Spleen (tissue), 7 donors: ENCODE measurements around the gene PCDHGC3.

ENCODE experiments used
- CTCF ChIP-seq, 11 experiments: fragments of 200-600 bp in 7 of 11; fragments of 450-650 bp in 4 of 11; sonication (generic) in 4 of 11; IDR thresholded peaks in 8 of 11; conservative IDR thresholded peaks in 3 of 11; 1 replicate in 7 of 11; 2 replicates in 4 of 11; pipeline versions ENCODE4 v1.4.0 to v1.8.0; 2016 to 2021; ENCODE audit warnings: antibody characterized with exemption in 11 of 11, inconsistent platforms in 4 of 11, mild to moderate bottlenecking in 1 of 11
- POLR2A ChIP-seq, 3 donors: fragments of 450-650 bp; IDR thresholded peaks; one replicate each; pipeline ENCODE4 v1.5.1; 2017; ENCODE audit warnings: antibody characterized with exemption in 3 of 3, mild to moderate bottlenecking in 1 of 3
- POLR2AphosphoS5 ChIP-seq, 3 donors: sonication (generic); formaldehyde crosslinking; IDR thresholded peaks; one replicate each; pipeline ENCODE4 v1.5.1; 2017; ENCODE audit warnings: antibody characterized with exemption in 3 of 3
- donor health status: DM: no; HTN: no; CAD: no; lungs with moderate emphysema.
- donor health status: DM: no; HTN: no; CAD: no.
- donor health status: DM: no; HTN: no; CAD: no.

GRCh38 chr5:141525653-141526052 is 49.9 kb downstream of the PCDHGC3 start:
- TF ChIP-seq CTCF (IDR thresholded peaks at IDR 0.05 in 8 of 11, conservative IDR thresholded peaks at IDR 0.05 in 3 of 11) (no peak), POLR2AphosphoS5 (IDR thresholded peaks at IDR 0.05) (no peak), POLR2A (IDR thresholded peaks at IDR 0.05) (no peak)
